ENCODE data around the gene SNX19.
"Not testable (repeated sequence)": the region's sequence is repeated elsewhere in the genome, so short reads cannot be mapped to it uniquely, and the experiment has no call there.

SNX19 gene

GRCh38 chr11:130861902-130862860, 54.1 kb downstream of the SNX19 start:
- Mint-ChIP-seq H3K36me3 (ENCODE audit: low read depth) (no peaks in the 10 kb centered on the region), H3K4me1 (peaks cover 34% of the 10 kb centered on the region), H3K27ac (peak overlapping the region; percentile 87), H3K27me3 (ENCODE audit: low read depth, poor library complexity) (peaks cover 5% of the 10 kb centered on the region), H3K9me3 (peaks cover 4% of the 10 kb centered on the region), H3K4me3 (no peak overlapping the region)
- DNase-seq, result peak; percentile 97
- TF ChIP-seq CTCF (IDR thresholded peaks at IDR 0.05), result peak; percentile 100

GRCh38 chr11:130861283-130861682, 55.0 kb downstream of the SNX19 start:
- H3K4me3 Mint-ChIP-seq, result no peak overlapping the region
- peaks cover 32% of the 10 kb centered on the region for H3K4me1 Mint-ChIP-seq
- no peaks in the 10 kb centered on the region for H3K36me3 Mint-ChIP-seq (ENCODE audit: low read depth)
- H3K27me3 Mint-ChIP-seq (ENCODE audit: low read depth, poor library complexity), result peaks cover 5% of the 10 kb centered on the region
- H3K9me3 Mint-ChIP-seq, result peaks cover 13% of the 10 kb centered on the region
- DNase-seq, result no peak
- no peak overlapping the region for H3K27ac Mint-ChIP-seq
- no peak for TF ChIP-seq CTCF (IDR thresholded peaks at IDR 0.05)

- H3K9me3 Mint-ChIP-seq, result peaks cover 18% of the 10 kb centered on the region
- no peak overlapping the region for H3K4me3 Mint-ChIP-seq
- peaks cover 5% of the 10 kb centered on the region for H3K27me3 Mint-ChIP-seq (ENCODE audit: low read depth, poor library complexity)
- DNase-seq, result no peak
- H3K36me3 Mint-ChIP-seq (ENCODE audit: low read depth), result no peaks in the 10 kb centered on the region
- no peak for TF ChIP-seq CTCF (IDR thresholded peaks at IDR 0.05)
- H3K27ac Mint-ChIP-seq, result no peak overlapping the region
- peaks cover 18% of the 10 kb centered on the region for H3K4me1 Mint-ChIP-seq
Measured at GRCh38 chr11:130859886-130860285, 56.4 kb downstream of the SNX19 start.

- H3K36me3 Mint-ChIP-seq (ENCODE audit: low read depth), result no peaks in the 10 kb centered on the region
- H3K9me3 Mint-ChIP-seq, result peaks cover 18% of the 10 kb centered on the region
- DNase-seq, result no peak
- H3K27me3 Mint-ChIP-seq (ENCODE audit: low read depth, poor library complexity), result peaks cover 9% of the 10 kb centered on the region
- no peak for TF ChIP-seq CTCF (IDR thresholded peaks at IDR 0.05)
- H3K4me3 Mint-ChIP-seq, result no peak overlapping the region
- H3K4me1 Mint-ChIP-seq, result peaks cover 10% of the 10 kb centered on the region
- H3K27ac Mint-ChIP-seq, result no peak overlapping the region
Measured at GRCh38 chr11:130858215-130858614, 58.1 kb downstream of the SNX19 start.

GRCh38 chr11:130855707-130856106, 60.6 kb downstream of the SNX19 start:
- peaks cover 13% of the 10 kb centered on the region for H3K27me3 Mint-ChIP-seq (ENCODE audit: low read depth, poor library complexity)
- peaks cover 23% of the 10 kb centered on the region for H3K9me3 Mint-ChIP-seq
- H3K36me3 Mint-ChIP-seq (ENCODE audit: low read depth); H3K4me3 Mint-ChIP-seq; H3K27ac Mint-ChIP-seq; DNase-seq; H3K4me1 Mint-ChIP-seq: not testable (repeated sequence)

- H3K27ac Mint-ChIP-seq, result no peak overlapping the region
- peaks cover 5% of the 10 kb centered on the region for H3K36me3 Mint-ChIP-seq (ENCODE audit: low read depth)
- no peak for DNase-seq
- TF ChIP-seq CTCF (IDR thresholded peaks at IDR 0.05), result no peak
- no peak overlapping the region for H3K4me3 Mint-ChIP-seq
- peaks cover 5% of the 10 kb centered on the region for H3K4me1 Mint-ChIP-seq
- H3K27me3 Mint-ChIP-seq (ENCODE audit: low read depth, poor library complexity), result peaks cover 13% of the 10 kb centered on the region
- H3K9me3 Mint-ChIP-seq, result peaks cover 30% of the 10 kb centered on the region
Measured at GRCh38 chr11:130854483-130854882, 61.8 kb downstream of the SNX19 start.

All from nephron progenitor cell (in vitro differentiated cells).